BJ (cell line): Measurements from ENCODE around the gene SYT1. TPM values are rescaled to one million over a fixed set of nuclear protein-coding genes. Genes with fewer than 3 reads are reported as not detected.
"Not testable (repeated sequence)": the region's sequence is repeated elsewhere in the genome, so short reads cannot be mapped to it uniquely, and the experiment has no call there.

ENCODE experiments used
- CTCF ChIA-PET: fragments of 350-600 bp; formaldehyde crosslinking; extraction: SDS; loops from one replicate; lab custom pipeline; 2021; ENCODE audit warnings: antibody characterized with exemption, inconsistent platforms; lab: Yijun Ruan, JAX
- POLR2A ChIA-PET: fragments of 300-600 bp; sonication (Branson Sonifier 250); formaldehyde crosslinking; extraction: SDS; loops from one replicate; lab custom pipeline; 2021; ENCODE audit warnings: antibody characterized with exemption; lab: Charles Lee
- DNase-seq: peaks from one replicate; pipeline ENCODE4 v3.0.0-alpha.2; 2011; ENCODE audit warnings: low read depth
- H3K27me3 ChIP-seq: 2 replicates; pipeline ENCODE4 v1.6.0; 2011; ENCODE audit warnings: low read length; ENCODE audit not compliant: control insufficient read depth, insufficient read depth
- H3K36me3 ChIP-seq: 2 replicates; pipeline ENCODE4 v1.5.1; 2011; ENCODE audit warnings: low read length; ENCODE audit not compliant: control insufficient read depth, insufficient read depth
- H3K4me3 ChIP-seq: 2 replicates; pipeline ENCODE4 v1.5.1; 2011; ENCODE audit warnings: low read depth, mild to moderate bottlenecking, control low read depth, low read length
- polyA plus RNA-seq: library from polyadenylated mRNA; depleted of rRNA; stranded (reverse); fragments of >200 nt; gene quantifications from 2 replicates; pipeline ENCODE4 v1.2.3, GENCODE V29; 2011
- TF ChIP-seq, protein P1 (sequence below): IDR thresholded peaks from 2 replicates; pipeline ENCODE4 v1.5.1; 2011; ENCODE audit warnings: low read depth, mild to moderate bottlenecking, control low read depth, inconsistent platforms, low read length, moderate library complexity; ENCODE audit not compliant: insufficient read depth

SYT1 gene
- polyA plus RNA-seq, 1 experiment: 0.70 TPM

DNA sequence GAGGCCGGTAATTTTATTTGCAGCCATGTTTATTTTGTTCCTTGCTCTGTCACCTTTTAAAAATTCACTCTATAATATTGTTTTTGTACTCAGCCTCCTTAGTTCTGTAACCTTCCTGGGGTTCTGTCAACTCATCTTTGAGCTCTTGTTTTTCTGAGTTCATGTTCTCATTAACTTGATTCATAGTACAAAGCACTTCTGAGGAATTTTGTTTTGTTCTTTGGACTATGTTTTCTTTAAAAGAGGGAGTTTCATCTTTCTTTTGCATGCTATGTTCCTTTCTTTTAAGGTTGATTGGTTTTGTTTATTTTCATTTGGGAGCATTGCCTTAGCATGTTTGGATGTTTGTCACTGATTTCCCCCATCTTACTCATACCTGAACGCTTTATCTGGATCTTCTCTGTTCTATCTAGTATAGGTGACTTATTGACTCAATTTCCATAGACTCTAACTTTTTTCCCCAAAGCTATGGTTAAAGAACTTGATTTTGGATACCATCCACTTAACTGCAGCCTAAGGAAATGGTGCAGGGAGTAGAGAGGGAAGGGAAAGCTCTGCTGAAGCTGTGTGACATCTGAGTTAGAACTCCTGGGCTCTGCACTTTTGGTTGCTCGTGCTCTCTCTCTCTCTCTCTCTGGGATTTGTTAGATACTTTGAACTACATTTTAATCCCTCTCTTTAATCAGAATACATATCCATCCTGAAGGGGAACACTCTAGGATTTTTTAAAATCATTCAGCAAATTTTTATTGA, 557.7 kb downstream of the SYT1 start:
- no peak for DNase-seq
- Histone ChIP-seq H3K4me3 (no peak overlapping the region), H3K36me3 (no peaks in the 10 kb centered on the region), H3K27me3 (no peaks in the 10 kb centered on the region)
- ChIA-PET POLR2A (interaction anchor here (0.5 to 1.2 kb wide), 3 partner anchors 125 to 847 kb away, joined by 3 to 8 read pairs (median 7); no protein-coding TSS in a partner anchor), CTCF (interaction anchor here (0.7 to 5.5 kb wide), 5 partner anchors 9 to 341 kb away, joined by 3 to 27 read pairs (median 3); no protein-coding TSS in a partner anchor)
- TF ChIP-seq, protein P1, sequence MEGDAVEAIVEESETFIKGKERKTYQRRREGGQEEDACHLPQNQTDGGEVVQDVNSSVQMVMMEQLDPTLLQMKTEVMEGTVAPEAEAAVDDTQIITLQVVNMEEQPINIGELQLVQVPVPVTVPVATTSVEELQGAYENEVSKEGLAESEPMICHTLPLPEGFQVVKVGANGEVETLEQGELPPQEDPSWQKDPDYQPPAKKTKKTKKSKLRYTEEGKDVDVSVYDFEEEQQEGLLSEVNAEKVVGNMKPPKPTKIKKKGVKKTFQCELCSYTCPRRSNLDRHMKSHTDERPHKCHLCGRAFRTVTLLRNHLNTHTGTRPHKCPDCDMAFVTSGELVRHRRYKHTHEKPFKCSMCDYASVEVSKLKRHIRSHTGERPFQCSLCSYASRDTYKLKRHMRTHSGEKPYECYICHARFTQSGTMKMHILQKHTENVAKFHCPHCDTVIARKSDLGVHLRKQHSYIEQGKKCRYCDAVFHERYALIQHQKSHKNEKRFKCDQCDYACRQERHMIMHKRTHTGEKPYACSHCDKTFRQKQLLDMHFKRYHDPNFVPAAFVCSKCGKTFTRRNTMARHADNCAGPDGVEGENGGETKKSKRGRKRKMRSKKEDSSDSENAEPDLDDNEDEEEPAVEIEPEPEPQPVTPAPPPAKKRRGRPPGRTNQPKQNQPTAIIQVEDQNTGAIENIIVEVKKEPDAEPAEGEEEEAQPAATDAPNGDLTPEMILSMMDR: no peak

DNA sequence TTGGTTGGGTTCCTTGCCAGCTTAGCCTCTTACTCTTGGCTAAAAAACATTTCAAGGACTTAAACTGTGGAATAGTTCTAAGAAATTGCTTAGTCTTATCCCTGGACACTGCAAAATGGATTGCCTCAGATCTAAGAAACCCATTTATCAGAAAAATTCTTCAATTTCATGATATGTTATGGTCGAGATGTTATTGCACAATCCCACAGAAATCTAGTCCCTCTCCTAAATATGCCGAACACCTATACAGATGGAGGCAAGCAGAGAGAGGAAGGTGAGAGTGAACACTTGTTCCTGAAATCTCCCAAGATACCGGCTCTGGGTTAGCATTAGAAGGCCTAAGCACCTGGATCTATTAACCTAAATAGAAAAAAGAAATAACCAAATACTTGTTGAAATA, 559.0 kb downstream of the SYT1 start:
- no peaks in the 10 kb centered on the region for H3K36me3 ChIP-seq
- no peak overlapping the region for H3K4me3 ChIP-seq
- no peak for DNase-seq
- ChIA-PET CTCF (interaction anchor here (0.9 to 5.5 kb wide), 3 partner anchors 17 to 281 kb away, joined by 3 to 27 read pairs (median 3); no protein-coding TSS in a partner anchor), POLR2A (interaction anchor here (1.1 kb wide), 1 partner anchor 125 kb away, joined by 4 read pairs; no protein-coding TSS in a partner anchor)
- H3K27me3 ChIP-seq: no peaks in the 10 kb centered on the region
- TF ChIP-seq, protein P1: no peak

DNA sequence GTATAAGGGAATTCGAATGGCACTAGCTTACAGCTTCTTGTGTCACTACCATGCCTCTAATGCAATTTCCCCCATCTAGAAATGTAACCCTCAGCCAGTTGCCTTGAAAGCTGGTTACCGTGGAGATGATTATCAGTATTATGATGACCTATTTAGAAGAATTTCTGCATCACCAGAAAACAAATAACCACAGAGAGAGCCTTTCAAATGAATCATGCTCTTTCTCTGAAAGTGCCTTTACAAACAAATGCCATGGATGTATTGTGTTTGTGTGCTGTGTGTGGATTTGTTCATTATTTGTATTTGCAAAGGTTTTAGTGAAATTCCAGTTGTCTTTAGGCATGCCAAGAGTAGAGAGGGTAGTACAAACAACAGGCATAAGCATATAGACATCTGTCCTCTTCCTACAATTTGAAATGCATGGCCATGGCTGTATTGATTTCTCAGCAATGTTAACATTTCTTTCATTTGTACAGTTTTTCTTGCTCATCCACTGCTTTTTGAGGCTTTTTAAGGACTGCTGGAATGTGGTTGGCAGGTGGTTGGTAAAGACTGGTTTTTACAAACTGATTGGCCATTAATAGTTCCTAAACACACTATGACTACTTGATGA, 559.6 kb downstream of the SYT1 start:
- H3K27me3 ChIP-seq: no peaks in the 10 kb centered on the region
- CTCF ChIA-PET: interaction anchor here (5.5 kb wide), 1 partner anchor 123 kb away, joined by 27 read pairs; no protein-coding TSS in a partner anchor
- no peak overlapping the region for H3K4me3 ChIP-seq

DNA sequence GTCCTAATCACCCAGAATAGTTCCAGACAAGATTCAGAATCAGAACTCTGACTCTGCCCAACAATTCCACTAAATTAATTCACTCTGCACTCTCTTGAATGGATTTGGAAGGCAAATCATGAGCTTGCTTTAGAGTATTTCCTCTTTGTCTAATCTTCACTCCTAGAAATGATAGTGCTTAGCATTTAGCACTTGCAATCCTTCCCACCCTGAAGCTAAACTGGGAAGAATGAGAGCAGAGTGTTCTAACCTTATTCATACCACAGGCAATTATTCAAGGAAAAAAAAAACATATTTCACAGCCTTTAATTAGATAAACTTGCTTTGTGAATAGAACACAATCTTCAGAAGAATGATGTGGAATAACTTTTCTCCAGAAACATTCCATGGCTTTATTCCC, 561.5 kb downstream of the SYT1 start:
- no peaks in the 10 kb centered on the region for H3K36me3 ChIP-seq
- ChIA-PET CTCF (interaction anchor here (0.6 to 1.1 kb wide), 2 partner anchors 9 to 1407 kb away, joined by 4 read pairs; no protein-coding TSS in a partner anchor), POLR2A (no interaction called here)
- TF ChIP-seq, protein P1: no peak
- H3K27me3 ChIP-seq: no peaks in the 10 kb centered on the region
- no peak for DNase-seq
- no peak overlapping the region for H3K4me3 ChIP-seq

More for the DNA sequence above, 559.6 kb downstream of the SYT1 start:
- POLR2A ChIA-PET: interaction anchor here (1.1 kb wide), 1 partner anchor 124 kb away, joined by 4 read pairs; no protein-coding TSS in a partner anchor
- H3K36me3 ChIP-seq: no peaks in the 10 kb centered on the region
- peak; percentile 95 for DNase-seq
- TF ChIP-seq, protein P1: no peak

DNA sequence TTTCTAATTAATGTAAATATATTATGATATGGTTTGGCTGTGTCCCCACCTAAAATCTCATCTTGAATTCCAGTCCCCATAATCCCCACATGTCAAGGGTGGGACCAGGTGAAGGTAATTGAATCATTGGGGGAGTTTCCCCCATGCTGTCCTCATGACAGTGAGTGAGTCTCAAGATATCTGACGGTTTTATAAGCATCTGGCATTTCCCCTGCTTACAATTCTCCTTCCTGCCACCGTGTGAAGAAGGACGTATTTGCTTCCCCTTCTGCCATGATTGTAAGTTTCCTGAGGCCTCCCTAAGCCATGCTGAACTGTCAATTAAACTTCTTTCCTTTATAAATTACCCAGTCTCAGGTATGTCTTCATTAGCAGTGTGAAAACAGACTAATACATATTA, 562.2 kb downstream of the SYT1 start:
- CTCF ChIA-PET: interaction anchor here (1.1 kb wide), 1 partner anchor 8 kb away, joined by 4 read pairs; no protein-coding TSS in a partner anchor
- H3K4me3 ChIP-seq, H3K36me3 ChIP-seq, POLR2A ChIA-PET, H3K27me3 ChIP-seq, DNase-seq: not testable (repeated sequence)
